ENCODE results near the gene TGM1.

The TGM1 gene

GRCh38 chr14:24269910-24270536 lies 7.0 kb upstream of the TGM1 start:
- DNase-seq, result no peak

GRCh38 chr14:24269368-24269767 lies 6.4 kb upstream of the TGM1 start:
- no peak for DNase-seq

GRCh38 chr14:24268225-24268624 lies 5.2 kb upstream of the TGM1 start:
- no peak for DNase-seq

GRCh38 chr14:24267516-24267915 lies 4.5 kb upstream of the TGM1 start:
- no peak for DNase-seq

GRCh38 chr14:24266344-24267244 lies 3.6 kb upstream of the TGM1 start:
- DNase-seq, result no peak

- DNase-seq, result no peak
These were observed 1.3 kb upstream of the TGM1 start for GRCh38 chr14:24264298-24264697.

GRCh38 chr14:24263848-24264247 lies 871 bp upstream of the TGM1 start:
- no peak for DNase-seq

GRCh38 chr14:24261969-24262327 lies 1.0 kb downstream of the TGM1 start:
- no peak for DNase-seq

- no peak for DNase-seq
These were observed 1.6 kb downstream of the TGM1 start for GRCh38 chr14:24261256-24261968.

GRCh38 chr14:24260780-24261157 lies 2.2 kb downstream of the TGM1 start:
- DNase-seq, result no peak

GRCh38 chr14:24260026-24260779 lies 2.8 kb downstream of the TGM1 start:
- no peak for DNase-seq

GRCh38 chr14:24259282-24260025 lies 3.5 kb downstream of the TGM1 start:
- no peak for DNase-seq

GRCh38 chr14:24258548-24259265 lies 4.3 kb downstream of the TGM1 start:
- no peak for DNase-seq

- no peak for DNase-seq
These were observed 4.9 kb downstream of the TGM1 start for GRCh38 chr14:24258119-24258518.

GRCh38 chr14:24256960-24257359 lies 6.0 kb downstream of the TGM1 start:
- DNase-seq, result no peak

- DNase-seq, result no peak
These were observed 6.9 kb downstream of the TGM1 start for GRCh38 chr14:24255931-24256711.

- DNase-seq, result no peak
These were observed 7.5 kb downstream of the TGM1 start for GRCh38 chr14:24255438-24255837.

GRCh38 chr14:24254630-24255392 lies 8.2 kb downstream of the TGM1 start:
- DNase-seq, result no peak

- DNase-seq, result no peak
These were observed 9.0 kb downstream of the TGM1 start for GRCh38 chr14:24253936-24254335.

Data from T1000 (cell line).